Hematopoietic multipotent progenitor cell treated with erythropoietin and hydrocortisone succinate and interleukin-3 and kit ligand, for 17 days (in vitro differentiated cells): ENCODE measurements around the gene SLC39A11.
"Not testable (repeated sequence)": the region's sequence is repeated elsewhere in the genome, so short reads cannot be mapped to it uniquely, and the experiment has no call there.

ENCODE experiments used
- DNase-seq: peaks from one replicate; pipeline ENCODE4 v3.0.0-alpha.2; 2015; ENCODE audit warnings: low spot score

SLC39A11 gene

DNA sequence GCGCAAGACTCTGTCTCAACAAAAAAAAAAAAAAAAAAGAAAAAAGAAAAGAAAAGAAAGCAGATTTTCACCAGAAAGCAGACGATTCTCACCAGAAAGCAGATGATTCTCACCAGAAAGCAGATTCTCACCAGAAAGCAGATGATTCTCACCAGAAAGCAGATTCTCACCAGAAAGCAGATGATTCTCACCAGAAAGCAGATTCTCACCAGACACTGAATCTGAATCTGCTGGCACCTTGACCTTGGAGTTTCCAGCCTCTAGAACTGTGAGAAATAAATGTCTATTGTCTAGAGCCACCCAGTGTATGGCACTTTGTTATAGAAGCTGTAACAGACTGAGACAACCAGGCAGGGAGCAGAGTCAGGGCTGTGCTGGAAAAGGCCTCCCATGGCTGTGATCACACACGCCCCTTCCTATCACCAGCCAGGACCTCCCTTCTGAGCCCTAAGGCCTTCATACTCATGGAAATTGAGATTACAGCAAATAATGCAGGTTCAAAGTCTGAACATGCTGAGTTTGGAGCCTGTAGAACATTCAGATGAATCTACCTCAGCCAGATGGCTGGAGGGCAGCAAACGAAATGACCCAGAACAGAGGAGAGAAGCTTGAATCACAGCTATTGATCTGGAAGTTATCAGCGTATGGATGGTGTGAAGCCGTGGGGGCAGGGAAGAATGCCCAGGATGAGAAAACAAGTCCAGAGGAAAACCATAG is 309.3 kb downstream of the SLC39A11 start:
- DNase-seq, result no peak

DNA sequence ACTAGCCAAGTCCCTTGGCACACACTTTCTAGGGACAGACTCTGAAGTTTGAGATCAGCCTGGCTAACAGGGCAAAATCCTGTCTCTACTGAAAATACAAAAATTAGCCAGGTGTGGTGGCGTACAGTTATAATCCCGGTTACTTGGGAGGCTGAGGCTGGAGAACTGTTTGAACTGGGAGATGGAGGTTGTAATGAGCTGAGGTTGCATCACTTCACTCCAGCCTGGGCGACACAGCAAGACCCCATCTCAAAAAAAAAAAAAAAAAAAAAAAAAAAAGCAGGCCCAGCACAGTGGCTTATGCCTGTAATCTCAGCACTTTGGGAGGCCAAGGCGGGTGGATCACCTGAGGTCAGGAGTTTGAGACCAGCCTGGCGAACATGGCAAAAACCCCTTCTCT is 310.1 kb downstream of the SLC39A11 start:
- not testable (repeated sequence) for DNase-seq

DNA sequence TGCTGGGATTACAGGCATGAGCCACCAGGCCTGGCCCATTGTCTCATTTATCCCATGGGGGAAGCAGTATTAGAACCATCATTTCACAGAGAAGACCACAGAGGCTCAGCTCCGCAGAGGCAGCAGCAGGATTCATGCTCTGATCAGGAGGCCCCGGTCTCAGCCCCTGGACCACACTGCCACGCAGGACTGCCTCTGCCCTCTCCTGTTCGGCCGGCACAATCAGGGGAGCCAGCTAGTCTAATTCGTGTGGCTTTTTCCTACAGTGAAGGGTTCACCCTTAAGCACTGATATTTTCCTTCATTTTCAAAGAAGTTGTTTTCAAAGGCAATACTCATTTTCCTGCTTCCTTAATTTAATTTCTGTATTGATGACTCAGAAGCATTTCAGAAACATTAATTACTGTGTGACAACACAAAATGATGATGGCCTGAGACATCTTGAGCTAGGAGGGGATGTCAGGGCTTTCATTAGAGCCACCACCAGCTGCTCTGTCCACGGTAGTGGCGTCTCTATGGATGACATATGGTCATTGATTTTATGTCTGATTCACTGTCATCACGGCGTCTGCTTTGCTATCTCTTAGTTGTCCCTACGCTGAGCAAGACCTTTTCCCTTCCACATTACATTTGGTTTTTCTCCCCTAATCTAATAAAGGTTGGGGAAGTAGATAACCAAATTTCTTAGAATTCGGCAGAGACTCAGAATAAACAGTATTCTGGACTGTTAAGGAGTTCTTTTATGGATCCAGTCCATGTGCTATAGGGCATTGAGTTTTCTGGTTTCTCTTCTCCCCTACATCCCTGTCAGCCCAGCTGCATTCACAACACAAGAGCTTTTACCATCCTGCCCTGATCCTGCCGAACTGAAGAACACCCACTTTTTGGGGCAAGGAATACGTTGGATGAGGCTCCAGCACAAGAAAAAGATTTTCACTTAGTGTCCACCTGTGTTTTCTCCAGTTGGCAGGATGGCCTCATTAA is 314.0 kb downstream of the SLC39A11 start:
- DNase-seq, result no peak

- DNase-seq, result no peak
Observed at GRCh38 chr17:72775919-72776318, 316.6 kb downstream of the SLC39A11 start.

- no peak for DNase-seq
Observed at GRCh38 chr17:72775237-72775636, 317.3 kb downstream of the SLC39A11 start.

- DNase-seq, result no peak
Observed at GRCh38 chr17:72774236-72774635, 318.3 kb downstream of the SLC39A11 start.

DNA sequence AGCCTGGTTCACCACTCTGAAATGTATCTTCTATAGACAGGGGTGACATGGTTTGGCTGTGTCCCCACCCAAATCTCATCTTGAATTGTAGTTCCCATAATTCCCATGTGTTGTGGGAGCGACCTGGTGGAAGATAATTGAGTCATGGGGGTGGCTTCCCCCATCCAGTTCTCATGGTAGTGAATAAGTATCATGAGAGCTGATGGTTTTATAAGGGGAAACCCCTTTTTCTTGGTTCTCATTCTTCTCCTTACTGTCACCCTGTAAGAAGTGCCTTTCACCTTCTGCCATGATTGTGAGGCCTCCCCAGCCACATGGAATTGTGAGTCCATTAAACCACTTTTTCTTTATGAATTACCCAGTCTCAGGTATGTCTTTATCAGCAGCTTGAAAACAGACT is 319.3 kb downstream of the SLC39A11 start:
- DNase-seq, result not testable (repeated sequence)

DNA sequence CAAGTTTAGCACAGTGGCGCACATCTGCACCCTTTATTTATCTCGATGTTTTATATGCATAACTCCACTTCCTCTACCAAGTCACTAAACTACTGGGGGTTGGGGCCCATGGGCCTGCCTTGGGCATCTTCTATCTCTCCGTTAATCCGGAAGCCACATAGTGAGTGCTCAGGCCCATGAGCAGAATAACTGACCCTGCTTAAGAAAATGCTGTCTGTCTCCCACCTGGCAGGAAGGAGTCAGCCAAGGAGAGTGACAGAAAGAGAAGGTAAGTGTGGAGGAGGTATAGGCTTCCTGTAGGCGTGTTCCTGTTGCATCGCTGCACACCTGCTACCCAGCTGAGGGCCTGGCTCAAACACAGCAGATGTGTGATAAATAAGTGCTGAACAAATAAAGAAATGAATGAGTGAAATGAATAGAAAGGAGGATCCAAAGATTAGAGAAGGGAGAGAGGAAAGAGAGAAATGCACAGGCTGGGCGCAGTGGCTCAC is 320.1 kb downstream of the SLC39A11 start:
- DNase-seq, result no peak

- DNase-seq, result no peak
Observed at GRCh38 chr17:72771734-72772133, 320.8 kb downstream of the SLC39A11 start.

GRCh38 chr17:72766761-72767356 is 325.6 kb downstream of the SLC39A11 start:
- DNase-seq, result no peak

- DNase-seq, result no peak
Observed at GRCh38 chr17:72765368-72766153, 326.9 kb downstream of the SLC39A11 start.

DNA sequence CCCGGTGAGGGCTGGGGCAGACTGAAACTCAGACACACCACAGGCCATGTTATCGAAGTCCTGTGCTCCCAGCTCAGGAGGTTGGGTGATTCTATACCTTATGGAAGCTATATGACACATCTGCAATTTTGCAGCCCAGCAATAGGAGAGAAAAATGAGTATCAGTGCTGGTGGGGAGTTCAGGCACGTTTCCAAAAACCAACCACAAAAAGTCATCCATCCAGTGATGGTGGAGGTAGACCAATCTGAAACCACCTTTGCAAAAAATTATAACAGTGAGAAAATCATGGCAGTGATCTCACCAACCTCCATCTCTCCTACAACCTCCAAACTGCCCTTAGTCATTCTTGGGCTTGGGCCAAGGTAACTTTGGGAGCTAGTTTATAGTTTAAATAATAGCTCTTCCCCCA is 327.9 kb downstream of the SLC39A11 start:
- DNase-seq, result no peak

DNA sequence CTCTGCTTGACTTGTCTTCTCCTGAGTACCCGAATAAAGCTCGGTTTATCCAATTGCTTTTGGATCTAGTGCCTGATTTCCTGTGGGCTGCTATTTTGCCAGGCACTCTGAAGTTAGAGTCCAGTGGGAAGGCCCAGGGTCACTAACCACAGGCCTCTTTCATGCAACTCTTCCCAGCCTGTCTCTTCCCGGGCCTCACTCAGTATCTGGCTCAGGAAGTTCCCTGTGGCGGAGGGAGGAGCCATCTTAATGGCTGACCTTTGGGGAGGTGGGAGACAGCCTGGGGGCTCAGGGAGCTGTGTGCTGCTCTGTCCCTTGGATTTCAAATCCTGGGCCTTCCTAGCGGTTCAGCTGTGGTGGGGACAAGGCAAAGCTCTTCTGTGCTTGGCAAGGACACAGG is 328.5 kb downstream of the SLC39A11 start:
- DNase-seq, result no peak

DNA sequence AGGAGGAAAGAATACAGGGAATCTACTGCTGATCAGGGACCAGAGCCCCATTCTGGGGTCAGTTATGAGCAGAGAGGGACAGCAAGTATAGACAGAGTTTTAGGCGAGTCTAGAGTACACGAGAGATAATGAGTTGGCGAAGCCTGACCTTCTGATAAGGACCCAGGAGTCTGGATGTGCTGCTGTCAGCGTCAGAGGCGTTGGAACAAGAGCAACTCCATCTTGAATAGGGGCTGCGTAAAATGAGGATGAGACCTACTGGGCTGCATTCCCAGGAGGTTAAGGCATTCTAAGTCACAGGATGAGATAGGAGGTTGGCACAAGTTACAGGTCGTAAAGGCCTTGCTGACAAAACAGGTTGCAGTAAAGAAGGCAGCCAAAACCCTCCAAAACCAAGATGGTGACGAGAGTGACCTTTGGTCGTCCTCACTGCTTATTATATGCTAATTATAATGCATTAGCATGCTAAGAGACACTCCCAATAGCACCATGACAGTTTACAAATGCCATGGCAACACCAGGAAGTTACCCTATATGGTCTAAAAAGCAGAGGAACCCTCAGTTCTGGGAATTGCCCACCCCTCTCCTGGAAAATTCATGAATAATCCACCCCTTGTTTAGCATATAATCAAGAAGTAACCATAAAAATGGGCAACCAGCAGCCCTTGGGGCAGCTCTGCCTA is 330.5 kb downstream of the SLC39A11 start:
- not testable (repeated sequence) for DNase-seq

DNA sequence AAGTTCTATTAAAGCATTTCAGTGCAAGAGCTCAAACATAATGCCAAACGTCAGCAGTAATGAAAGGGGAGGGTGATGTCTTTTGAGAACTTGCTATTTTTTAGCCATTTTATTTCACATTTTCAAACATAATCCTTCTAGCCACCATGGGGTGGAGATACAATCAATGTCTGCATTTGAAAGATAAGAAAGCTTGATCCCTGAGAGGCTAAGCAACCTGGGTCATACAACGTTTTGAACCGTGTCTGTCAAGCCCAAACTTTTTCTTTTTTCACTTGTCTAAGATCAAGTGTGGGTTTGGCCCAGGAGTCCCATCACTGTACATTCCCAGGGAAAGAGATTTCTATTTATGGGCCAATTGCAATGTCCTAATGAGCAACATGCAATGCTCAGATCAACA is 331.1 kb downstream of the SLC39A11 start:
- DNase-seq, result no peak

- no peak for DNase-seq
Observed at GRCh38 chr17:72760368-72760767, 332.1 kb downstream of the SLC39A11 start.

GRCh38 chr17:72759301-72759700 is 333.2 kb downstream of the SLC39A11 start:
- no peak for DNase-seq

- DNase-seq, result no peak
Observed at GRCh38 chr17:72756256-72756655, 336.2 kb downstream of the SLC39A11 start.

DNA sequence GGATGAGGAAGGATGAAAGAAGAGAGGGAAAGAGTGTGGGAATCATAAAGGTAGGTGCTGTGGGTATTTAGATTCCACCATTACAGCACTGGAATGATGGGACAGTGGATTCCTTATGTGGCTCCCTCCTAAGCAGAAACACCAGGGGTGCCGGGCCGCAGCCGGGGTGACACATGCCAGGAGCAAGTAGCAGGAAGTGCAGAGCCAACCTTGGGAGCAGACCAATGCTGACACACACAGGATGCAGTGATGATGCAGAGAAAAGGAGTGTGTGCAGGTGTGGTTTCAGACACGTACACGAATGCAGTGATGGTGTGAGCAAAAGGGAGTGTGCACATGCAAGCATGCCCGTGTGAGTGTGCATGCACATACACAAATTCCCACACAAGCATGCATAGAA is 338.0 kb downstream of the SLC39A11 start:
- DNase-seq, result no peak

GRCh38 chr17:72751746-72752145 is 340.7 kb downstream of the SLC39A11 start:
- no peak for DNase-seq

DNA sequence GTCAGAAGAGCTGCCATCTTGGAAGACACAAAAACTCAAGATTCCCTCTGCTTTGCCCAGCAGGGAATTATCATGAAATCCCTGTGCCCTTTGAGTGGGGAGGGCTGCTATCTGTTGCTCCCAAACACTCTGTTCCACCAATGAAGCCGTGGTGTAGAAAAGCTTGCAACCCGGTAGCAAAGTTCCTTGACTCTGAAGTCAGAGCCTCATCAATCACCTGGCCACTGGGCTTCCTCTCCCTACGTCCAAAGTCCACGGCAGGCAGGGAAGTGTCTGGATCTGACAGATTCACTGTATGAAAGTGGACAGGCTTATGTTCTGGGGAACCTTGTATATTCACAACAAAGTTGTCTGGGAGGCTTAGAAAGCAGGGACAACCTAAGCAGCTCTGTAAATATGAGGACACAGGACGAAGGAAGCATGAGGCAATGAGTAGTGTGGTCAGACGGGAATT is 343.3 kb downstream of the SLC39A11 start:
- DNase-seq, result no peak
